GM10248 (cell line): Measurements from ENCODE around the gene ZNF236.

Experiments
- CTCF ChIA-PET: fragments of 300-600 bp; sonication (Branson Sonifier 250); formaldehyde crosslinking; extraction: SDS; loops from one replicate; lab custom pipeline; 2021; ENCODE audit warnings: antibody characterized with exemption; lab: Yijun Ruan, JAX
- POLR2A ChIA-PET: fragments of 350-650 bp; sonication (Branson Sonifier 250); formaldehyde crosslinking; extraction: SDS; loops from one replicate; lab custom pipeline; 2020; ENCODE audit warnings: antibody characterized with exemption; lab: Yijun Ruan, JAX
- DNase-seq: peaks from one replicate; pipeline ENCODE4 v3.0.0; 2012; ENCODE audit errors: extremely low spot score
- TF ChIP-seq, protein P1 (sequence below): IDR thresholded peaks from 2 replicates; pipeline ENCODE4 v1.5.1; 2012; ENCODE audit warnings: mild to moderate bottlenecking, low read depth; ENCODE audit errors: extremely low read depth, missing control alignments, control extremely low read depth

The ZNF236 gene

DNA sequence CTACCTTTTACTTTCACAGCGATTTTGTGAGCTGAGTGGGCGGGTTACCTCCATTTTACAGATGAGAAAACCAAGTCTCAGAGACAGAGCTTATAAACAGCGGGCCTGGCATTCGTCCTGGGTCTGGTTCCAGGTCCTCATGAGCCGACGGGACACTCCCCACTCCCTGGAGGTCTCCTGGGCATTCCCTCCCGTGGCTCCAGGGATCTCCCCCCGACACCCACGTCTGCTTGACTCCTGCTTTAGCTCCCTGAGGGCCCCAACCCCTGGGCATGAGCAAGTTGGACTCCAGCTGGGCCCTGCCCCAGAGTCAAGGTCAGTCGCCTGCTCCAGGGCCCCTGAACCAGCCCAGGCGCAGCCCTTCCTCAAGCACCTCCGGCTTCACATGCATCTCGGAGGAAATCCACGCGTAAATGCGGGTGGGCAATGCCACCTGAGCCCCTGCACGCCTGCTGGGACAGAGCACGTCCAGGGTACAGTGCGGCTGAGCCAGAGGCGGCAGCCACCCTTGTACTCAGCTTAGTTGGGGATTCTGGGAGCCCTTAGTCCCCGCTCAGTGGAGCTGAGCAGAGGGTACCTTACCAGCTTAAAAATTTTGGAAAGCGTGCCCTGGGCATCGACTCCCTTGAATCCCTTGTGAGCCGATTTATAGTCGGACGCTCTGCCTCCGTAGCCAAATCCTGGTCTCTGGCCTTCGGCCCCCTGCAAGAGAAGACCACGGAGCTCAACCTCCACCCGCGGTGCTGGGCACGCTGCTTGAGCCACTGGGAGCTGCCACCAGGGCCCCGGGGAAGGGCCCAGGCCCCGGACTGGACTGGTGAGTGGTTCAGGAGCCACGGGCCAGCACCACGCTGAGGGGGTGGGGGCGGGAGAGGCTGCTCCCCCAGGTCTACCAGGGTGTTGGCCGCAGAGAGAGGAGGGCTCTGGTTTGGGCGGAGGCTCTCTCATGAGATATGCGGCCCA, 162.1 kb downstream of the ZNF236 start:
- TF ChIP-seq, protein P1, sequence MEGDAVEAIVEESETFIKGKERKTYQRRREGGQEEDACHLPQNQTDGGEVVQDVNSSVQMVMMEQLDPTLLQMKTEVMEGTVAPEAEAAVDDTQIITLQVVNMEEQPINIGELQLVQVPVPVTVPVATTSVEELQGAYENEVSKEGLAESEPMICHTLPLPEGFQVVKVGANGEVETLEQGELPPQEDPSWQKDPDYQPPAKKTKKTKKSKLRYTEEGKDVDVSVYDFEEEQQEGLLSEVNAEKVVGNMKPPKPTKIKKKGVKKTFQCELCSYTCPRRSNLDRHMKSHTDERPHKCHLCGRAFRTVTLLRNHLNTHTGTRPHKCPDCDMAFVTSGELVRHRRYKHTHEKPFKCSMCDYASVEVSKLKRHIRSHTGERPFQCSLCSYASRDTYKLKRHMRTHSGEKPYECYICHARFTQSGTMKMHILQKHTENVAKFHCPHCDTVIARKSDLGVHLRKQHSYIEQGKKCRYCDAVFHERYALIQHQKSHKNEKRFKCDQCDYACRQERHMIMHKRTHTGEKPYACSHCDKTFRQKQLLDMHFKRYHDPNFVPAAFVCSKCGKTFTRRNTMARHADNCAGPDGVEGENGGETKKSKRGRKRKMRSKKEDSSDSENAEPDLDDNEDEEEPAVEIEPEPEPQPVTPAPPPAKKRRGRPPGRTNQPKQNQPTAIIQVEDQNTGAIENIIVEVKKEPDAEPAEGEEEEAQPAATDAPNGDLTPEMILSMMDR = no peak
- POLR2A ChIA-PET = no interaction called here
- no peak for DNase-seq
- CTCF ChIA-PET = interaction anchor here (0.9 to 8.2 kb wide), 39 partner anchors 9 to 227 kb away, joined by 3 to 190 read pairs (median 6); no protein-coding TSS in a partner anchor

- CTCF ChIA-PET = interaction anchor here (0.7 to 8.2 kb wide), 17 partner anchors 8 to 226 kb away, joined by 3 to 190 read pairs (median 6); no protein-coding TSS in a partner anchor
- DNase-seq = no peak
- TF ChIP-seq, protein P1 = no peak
- POLR2A ChIA-PET = no interaction called here
These were observed 163.0 kb downstream of the ZNF236 start for GRCh38 chr18:76985156-76985950.

GRCh38 chr18:76985951-76986236, 163.5 kb downstream of the ZNF236 start:
- no peak for DNase-seq
- ChIA-PET CTCF (interaction anchor here (0.7 to 8.2 kb wide), 12 partner anchors 8 to 183 kb away, joined by 3 to 190 read pairs (median 16); no protein-coding TSS in a partner anchor), POLR2A (no interaction called here)
- TF ChIP-seq, protein P1 = no peak

DNA sequence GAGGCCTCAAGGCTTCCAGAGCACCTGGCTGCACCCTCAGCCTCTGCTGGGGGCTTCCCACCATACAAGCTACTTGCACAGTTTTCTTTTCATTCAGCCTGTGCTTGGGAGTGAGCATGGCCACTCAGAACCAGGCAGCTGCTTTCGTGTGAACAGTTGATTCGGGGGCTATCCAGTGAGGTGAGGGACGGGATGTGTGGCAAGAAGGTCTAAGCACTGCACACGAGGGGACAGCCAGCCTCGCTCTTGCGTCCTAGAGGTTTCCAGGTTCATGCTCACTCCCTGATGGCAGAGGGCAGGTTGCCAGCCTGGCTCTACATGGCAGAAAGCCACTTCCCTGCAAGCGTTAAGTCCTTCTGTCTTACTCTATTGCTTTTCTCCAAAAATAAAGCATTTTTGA, 164.0 kb downstream of the ZNF236 start:
- ChIA-PET POLR2A (no interaction called here), CTCF (interaction anchor here (1.0 to 8.2 kb wide), 8 partner anchors 7 to 184 kb away, joined by 3 to 190 read pairs (median 30); no protein-coding TSS in a partner anchor)
- DNase-seq = no peak
- TF ChIP-seq, protein P1 = no peak

DNA sequence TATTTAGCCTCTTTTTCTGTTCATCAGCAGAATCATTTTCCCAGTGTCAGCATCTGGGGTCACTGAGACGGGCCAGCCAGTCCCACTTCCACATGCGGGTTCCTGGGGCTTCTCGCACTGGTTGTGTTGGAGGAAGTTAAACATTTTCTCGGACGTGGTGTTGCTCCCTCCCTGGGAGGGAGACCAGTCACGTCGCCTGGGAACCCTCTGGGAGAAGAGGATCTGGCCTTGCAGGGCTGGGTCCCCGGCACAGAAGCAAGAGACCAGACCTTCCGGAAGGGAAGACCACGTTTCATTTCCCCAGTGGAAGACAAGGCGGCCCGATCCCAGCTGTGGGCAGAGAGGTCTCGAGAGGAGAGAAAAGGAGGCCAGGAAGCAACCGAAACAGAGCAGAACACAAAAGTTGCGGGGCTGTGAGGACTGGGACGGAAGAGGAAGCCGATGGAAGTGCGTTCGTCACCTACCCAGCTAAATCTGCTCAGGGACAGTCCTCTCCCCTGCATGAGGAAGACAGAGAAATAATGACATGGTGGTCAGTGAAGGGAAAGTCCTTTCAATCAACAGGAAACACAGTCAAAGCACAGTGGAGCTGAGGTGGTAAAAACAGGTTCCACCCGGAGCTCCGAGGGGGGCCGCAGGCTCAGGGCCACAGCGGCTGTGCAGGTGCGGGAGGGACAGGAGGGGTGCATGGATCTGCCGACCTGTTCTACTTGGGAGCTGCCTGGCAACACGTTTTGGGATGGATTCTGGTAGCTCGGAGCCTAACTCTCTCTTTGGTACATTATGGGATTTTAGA, 165.9 kb downstream of the ZNF236 start:
- no peak for DNase-seq
- TF ChIP-seq, protein P1 = no peak
- CTCF ChIA-PET = interaction anchor here (1.2 to 4.5 kb wide), 2 partner anchors 12 to 66 kb away, joined by 5 to 34 read pairs; no protein-coding TSS in a partner anchor
- POLR2A ChIA-PET = no interaction called here
